HEK293T (cell line): ENCODE measurements around the gene ATF6B.

Source experiments
- CTCF ChIA-PET: fragments of 350-600 bp; formaldehyde crosslinking; extraction: SDS; loops from one replicate; lab custom pipeline; 2021; ENCODE audit warnings: antibody characterized with exemption, inconsistent platforms; lab: Yijun Ruan, JAX
- POLR2A ChIA-PET: fragments of 350-600 bp; formaldehyde crosslinking; extraction: SDS; loops from one replicate; lab custom pipeline; 2020; ENCODE audit warnings: antibody characterized with exemption, inconsistent platforms; lab: Yijun Ruan, JAX
- DNase-seq: peaks from one replicate; pipeline ENCODE4 v3.0.0; 2012; ENCODE audit warnings: mixed read lengths; ENCODE audit errors: extremely low spot score
- ARNT ChIP-seq: fragments of 450-650 bp; IDR thresholded peaks from 2 replicates; pipeline ENCODE4 v1.6.1; 2017; ENCODE audit warnings: mild to moderate bottlenecking
- BHLHE40 ChIP-seq: fragments of 450-650 bp; IDR thresholded peaks from 2 replicates; pipeline ENCODE4 v1.6.1; 2016; ENCODE audit warnings: mild to moderate bottlenecking, moderate library complexity, borderline replicate concordance
- CTBP1 ChIP-seq: fragments of 450-650 bp; IDR thresholded peaks from 2 replicates; pipeline ENCODE4 v1.6.1; 2016; ENCODE audit warnings: borderline replicate concordance
- ELF4 ChIP-seq: fragments of 450-650 bp; IDR thresholded peaks from 2 replicates; pipeline ENCODE4 v1.6.1; 2017; ENCODE audit warnings: antibody characterized with exemption
- FOXA1 ChIP-seq: fragments of 450-650 bp; IDR thresholded peaks from 2 replicates; pipeline ENCODE4 v1.6.1; 2016; ENCODE audit warnings: mild to moderate bottlenecking
- FOXK2 ChIP-seq: fragments of 450-650 bp; IDR thresholded peaks from 2 replicates; pipeline ENCODE4 v1.6.1; 2016; ENCODE audit warnings: mild to moderate bottlenecking
- FOXM1 ChIP-seq: fragments of 450-650 bp; IDR thresholded peaks from 2 replicates; pipeline ENCODE4 v1.6.1; 2017; ENCODE audit warnings: mild to moderate bottlenecking, borderline replicate concordance
- HDGF ChIP-seq: fragments of 450-650 bp; IDR thresholded peaks from 2 replicates; pipeline ENCODE4 v1.6.1; 2017; ENCODE audit warnings: antibody characterized with exemption, borderline replicate concordance
- L3MBTL2 ChIP-seq: fragments of 450-650 bp; conservative IDR thresholded peaks from 2 replicates; pipeline ENCODE4 v1.6.1; 2016; ENCODE audit warnings: mild to moderate bottlenecking
- LEF1 ChIP-seq: fragments of 450-650 bp; IDR thresholded peaks from 2 replicates; pipeline ENCODE4 v1.6.1; 2017; ENCODE audit warnings: mild to moderate bottlenecking, borderline replicate concordance
- NFRKB ChIP-seq: fragments of 450-650 bp; IDR thresholded peaks from 2 replicates; pipeline ENCODE4 v1.6.1; 2016; ENCODE audit warnings: mild to moderate bottlenecking, moderate library complexity
- PKNOX1 ChIP-seq: fragments of 450-650 bp; IDR thresholded peaks from 2 replicates; pipeline ENCODE4 v1.6.1; 2016
- SP1 ChIP-seq: fragments of 450-650 bp; IDR thresholded peaks from 2 replicates; pipeline ENCODE4 v1.6.1; 2017
- SUZ12 ChIP-seq: fragments of 450-650 bp; IDR thresholded peaks from 2 replicates; pipeline ENCODE4 v1.6.1; 2016; ENCODE audit warnings: mild to moderate bottlenecking
- TARDBP ChIP-seq: fragments of 450-650 bp; IDR thresholded peaks from 2 replicates; pipeline ENCODE4 v1.6.1; 2016
- ZNF384 ChIP-seq: fragments of 450-650 bp; IDR thresholded peaks from 2 replicates; pipeline ENCODE4 v1.6.1; 2016

ATF6B gene

GRCh38 chr6:32158052-32158451, 30.0 kb upstream of the ATF6B start:
- TF ChIP-seq CTBP1 (no peak), SP1 (no peak), FOXK2 (no peak), ELF4 (no peak), FOXA1 (no peak)
- CTCF ChIA-PET: no interaction called here
- DNase-seq: no peak
- POLR2A ChIA-PET: interaction anchor here (1.3 kb wide), 1 partner anchor 19 kb away, joined by 3 read pairs; no protein-coding TSS in a partner anchor

GRCh38 chr6:32156891-32157290, 28.8 kb upstream of the ATF6B start:
- CTCF ChIA-PET: no interaction called here

GRCh38 chr6:32154514-32155161, 26.6 kb upstream of the ATF6B start:
- peak; percentile 72 for DNase-seq
- ChIA-PET POLR2A (interaction anchor here (0.7 to 1.2 kb wide), 5 partner anchors 22 to 348 kb away, joined by 3 to 7 read pairs (median 3); partner anchors contain the start of genes AGPAT1, ATF6B and LSM2), CTCF (interaction anchor here (0.6 kb wide), 1 partner anchor 8 kb away, joined by 3 read pairs; no protein-coding TSS in a partner anchor)
- no peak for TF ChIP-seq NFRKB
- peak; percentile 55 for TF ChIP-seq L3MBTL2

More at GRCh38 chr6:32156891-32157290, 28.8 kb upstream of the ATF6B start:
- no peak for TF ChIP-seq BHLHE40
- TF ChIP-seq FOXK2: no peak
- TF ChIP-seq HDGF: no peak
- TF ChIP-seq L3MBTL2: no peak
- TF ChIP-seq FOXM1: no peak
- no peak for TF ChIP-seq SUZ12
- TF ChIP-seq CTBP1: no peak
- TF ChIP-seq NFRKB: no peak
- TF ChIP-seq SP1: no peak
- no peak for TF ChIP-seq ZNF384
- no peak for TF ChIP-seq FOXA1
- no peak for TF ChIP-seq ARNT
- no peak for TF ChIP-seq TARDBP
- TF ChIP-seq LEF1: no peak
- no peak for TF ChIP-seq PKNOX1
- no peak for TF ChIP-seq ELF4
- DNase-seq: no peak
- POLR2A ChIA-PET: no interaction called here

GRCh38 chr6:32153564-32154513, 25.8 kb upstream of the ATF6B start, which contains the start of gene PPT2:
TSS of gene PPT2 (plus strand) at chr6:32154141. CDS start at chr6:32154595, 454 bp downstream.
- CTCF ChIA-PET: no interaction called here
- POLR2A ChIA-PET: interaction anchor here (0.7 to 2.2 kb wide), 11 partner anchors 18 to 347 kb away, joined by 3 to 57 read pairs (median 4); partner anchors contain the start of genes AGPAT1, ATF6B, FKBPL and LSM2
- TF ChIP-seq BHLHE40: peak; percentile 59; the same call in 1 of the 2 replicates
- peak; percentile 55 for TF ChIP-seq PKNOX1
- no peak for TF ChIP-seq CTBP1
- peak; percentile 41; the same call in 1 of the 2 replicates for TF ChIP-seq ARNT
- no peak for TF ChIP-seq SUZ12
- peak; percentile 86 for TF ChIP-seq FOXK2
- peak; percentile 90 for DNase-seq

- ChIA-PET CTCF (interaction anchor here (0.7 to 1.0 kb wide), 2 partner anchors 36 to 271 kb away, joined by 3 to 4 read pairs; no protein-coding TSS in a partner anchor), POLR2A (interaction anchor here (1.0 to 2.2 kb wide), 8 partner anchors 19 to 42 kb away, joined by 3 to 57 read pairs (median 6); partner anchors contain the start of genes ATF6B, FKBPL, GPSM3 and PBX2)
- peak; percentile 59 for DNase-seq
- TF ChIP-seq FOXM1: no peak
- TF ChIP-seq L3MBTL2: peak; percentile 19
These were observed 24.9 kb upstream of the ATF6B start for GRCh38 chr6:32152769-32153563.
